Parathyroid adenoma (tissue), 2 donors: Measurements from ENCODE around the gene FANCI.

Source experiments
- H2AFZ ChIP-seq: fragments of 300-600 bp; sonication (generic); one replicate; pipeline ENCODE4 v1.7.0; 2017; ENCODE audit warnings: antibody characterized with exemption, mild to moderate bottlenecking
- H3K27ac ChIP-seq: fragments of 300-600 bp; sonication (generic); one replicate; pipeline ENCODE4 v1.7.0; 2017
- H3K27me3 ChIP-seq: fragments of 300-600 bp; sonication (generic); one replicate; pipeline ENCODE4 v1.7.0; 2017; ENCODE audit warnings: low read length; ENCODE audit not compliant: control insufficient read depth, insufficient read depth
- H3K36me3 ChIP-seq: fragments of 300-600 bp; sonication (generic); one replicate; pipeline ENCODE4 v1.7.0; 2017; ENCODE audit warnings: low read length; ENCODE audit not compliant: control insufficient read depth, insufficient read depth
- H3K4me1 ChIP-seq: fragments of 300-600 bp; sonication (generic); one replicate; pipeline ENCODE4 v1.7.0; 2017; ENCODE audit warnings: control low read depth
- H3K4me2 ChIP-seq: fragments of 300-600 bp; sonication (generic); one replicate; pipeline ENCODE4 v1.7.0; 2017; ENCODE audit warnings: low read length
- H3K4me3 ChIP-seq: fragments of 300-600 bp; sonication (generic); one replicate; pipeline ENCODE4 v1.7.0; 2017; ENCODE audit warnings: low read depth, low read length
- H3K79me2 ChIP-seq: fragments of 300-600 bp; sonication (generic); one replicate; pipeline ENCODE4 v1.7.0; 2017; ENCODE audit warnings: control low read depth
- H3K9ac ChIP-seq: fragments of 300-600 bp; sonication (generic); one replicate; pipeline ENCODE4 v1.7.0; 2017; ENCODE audit warnings: mild to moderate bottlenecking
- H3K9me3 ChIP-seq: fragments of 300-600 bp; sonication (generic); one replicate; pipeline ENCODE4 v1.7.0; 2017; ENCODE audit warnings: low read length; ENCODE audit not compliant: control insufficient read depth
- CTCF ChIP-seq: fragments of 300-600 bp; sonication (generic); IDR thresholded peaks from one replicate; pipeline ENCODE4 v1.7.0; 2017; ENCODE audit warnings: antibody characterized with exemption, mild to moderate bottlenecking
- donor health status: primary hyperparathyroidism.

Gene FANCI

GRCh38 chr15:89243691-89244573, at the start of gene FANCI:
TSS of gene FANCI (plus strand) at chr15:89243979. CDS start at chr15:89247648, 3,669 bp downstream.
- H3K4me1 ChIP-seq, result peaks cover 4% of the 10 kb centered on the region
- no peaks in the 10 kb centered on the region for H3K27me3 ChIP-seq
- H3K9ac ChIP-seq, result no peak within 1 kb of the TSS
- peak within 1 kb of the TSS; percentile 85 for H3K4me3 ChIP-seq
- peak within 1 kb of the TSS; percentile 30 for H3K27ac ChIP-seq
- H3K79me2 ChIP-seq, result no peaks in the 10 kb centered on the region
- H2AFZ ChIP-seq, result peak within 1 kb of the TSS; percentile 90
- no peaks in the 10 kb centered on the region for H3K36me3 ChIP-seq
- H3K9me3 ChIP-seq, result no peaks in the 10 kb centered on the region
- peak; percentile 47 for TF ChIP-seq CTCF
- peak within 1 kb of the TSS; percentile 96 for H3K4me2 ChIP-seq

GRCh38 chr15:89194608-89195007, 49.2 kb upstream of the FANCI start:
- no peaks in the 10 kb centered on the region for H3K36me3 ChIP-seq

GRCh38 chr15:89195836-89196235, 47.9 kb upstream of the FANCI start:
- Histone ChIP-seq H3K36me3 (no peaks in the 10 kb centered on the region), H3K79me2 (no peaks in the 10 kb centered on the region), H2AFZ (no peak overlapping the region), H3K9me3 (no peaks in the 10 kb centered on the region), H3K4me2 (no peak overlapping the region), H3K27me3 (no peaks in the 10 kb centered on the region), H3K27ac (no peak overlapping the region), H3K9ac (no peak overlapping the region), H3K4me1 (peaks cover 5% of the 10 kb centered on the region), H3K4me3 (no peak overlapping the region)
- TF ChIP-seq CTCF, result no peak

More at GRCh38 chr15:89194608-89195007, 49.2 kb upstream of the FANCI start:
- TF ChIP-seq CTCF, result no peak
- no peak overlapping the region for H3K4me3 ChIP-seq
- H3K4me1 ChIP-seq, result peaks cover 5% of the 10 kb centered on the region
- no peaks in the 10 kb centered on the region for H3K27me3 ChIP-seq
- H3K9ac ChIP-seq, result no peak overlapping the region
- H2AFZ ChIP-seq, result no peak overlapping the region
- H3K27ac ChIP-seq, result no peak overlapping the region
- H3K79me2 ChIP-seq, result no peaks in the 10 kb centered on the region
- no peaks in the 10 kb centered on the region for H3K9me3 ChIP-seq
- no peak overlapping the region for H3K4me2 ChIP-seq

GRCh38 chr15:89196241-89196640, 47.5 kb upstream of the FANCI start:
- no peaks in the 10 kb centered on the region for H3K36me3 ChIP-seq
- H3K27ac ChIP-seq, result no peak overlapping the region
- H3K4me3 ChIP-seq, result no peak overlapping the region
- TF ChIP-seq CTCF, result no peak
- no peak overlapping the region for H2AFZ ChIP-seq
- H3K4me2 ChIP-seq, result no peak overlapping the region
- no peak overlapping the region for H3K9ac ChIP-seq
- no peaks in the 10 kb centered on the region for H3K79me2 ChIP-seq
- H3K27me3 ChIP-seq, result no peaks in the 10 kb centered on the region
- H3K9me3 ChIP-seq, result no peaks in the 10 kb centered on the region
- H3K4me1 ChIP-seq, result peaks cover 5% of the 10 kb centered on the region
